OCI-LY1 (cell line): ENCODE results near the gene HOXD8.

ENCODE experiments used
- H2AFZ ChIP-seq: fragments of 200-600 bp; sonication (generic), shearing (Covaris generic); 2 replicates; pipeline ENCODE4 v1.6.0; 2014; ENCODE audit warnings: antibody characterized with exemption, mild to moderate bottlenecking, low read length
- H3F3A ChIP-seq: fragments of 200-600 bp; sonication (generic), shearing (Covaris generic); 2 replicates; pipeline ENCODE4 v1.6.0; 2014; ENCODE audit warnings: mild to moderate bottlenecking, antibody characterized with exemption, low read length, moderate library complexity; ENCODE audit not compliant: insufficient read depth
- H3K27ac ChIP-seq: fragments of 200-600 bp; sonication (generic); 2 replicates; pipeline ENCODE4 v1.5.1; 2014; ENCODE audit warnings: low read length, mixed run types, mild to moderate bottlenecking, low read depth; ENCODE audit not compliant: poor library complexity, severe bottlenecking
- H3K27me3 ChIP-seq: fragments of 200-600 bp; sonication (generic); 2 replicates; pipeline ENCODE4 v1.6.0; 2014; ENCODE audit warnings: antibody characterized with exemption, mild to moderate bottlenecking, low read length, moderate library complexity; ENCODE audit not compliant: insufficient read depth
- H3K36me3 ChIP-seq: fragments of 200-600 bp; sonication (generic); 2 replicates; pipeline ENCODE4 v1.6.1; 2014; ENCODE audit warnings: mild to moderate bottlenecking, antibody characterized with exemption, low read length, moderate library complexity, mixed read lengths; ENCODE audit not compliant: insufficient read depth
- H3K4me1 ChIP-seq: fragments of 200-600 bp; sonication (generic); 2 replicates; pipeline ENCODE4 v1.5.1; 2014; ENCODE audit warnings: mild to moderate bottlenecking, low read length, moderate library complexity; ENCODE audit not compliant: insufficient read depth, severe bottlenecking
- H3K4me2 ChIP-seq: fragments of 200-600 bp; sonication (generic), shearing (Covaris generic); 2 replicates; pipeline ENCODE4 v1.6.1; 2014; ENCODE audit warnings: low read length
- H3K4me3 ChIP-seq: fragments of 200-600 bp; sonication (generic); 2 replicates; pipeline ENCODE4 v1.5.1; 2014; ENCODE audit warnings: low read length, low read depth, mild to moderate bottlenecking, mixed read lengths; ENCODE audit not compliant: poor library complexity, severe bottlenecking
- H3K79me2 ChIP-seq: fragments of 200-600 bp; shearing (Covaris generic); 2 replicates; pipeline ENCODE4 v1.6.1; 2016; ENCODE audit warnings: mixed run types, low read length, mixed read lengths; ENCODE audit not compliant: insufficient read depth
- H3K9ac ChIP-seq: fragments of 200-600 bp; sonication (generic), shearing (Covaris generic); 2 replicates; pipeline ENCODE4 v1.6.1; 2014; ENCODE audit warnings: mild to moderate bottlenecking, low read length, mixed read lengths
- H3K9me2 ChIP-seq: fragments of 200-600 bp; sonication (generic), shearing (Covaris generic); 2 replicates; pipeline ENCODE4 v1.6.1; 2014; ENCODE audit warnings: low read depth, mild to moderate bottlenecking, low read length, mixed read lengths
- H3K9me3 ChIP-seq: fragments of 200-600 bp; shearing (Covaris generic); 2 replicates; pipeline ENCODE4 v1.6.1; 2014; ENCODE audit warnings: low read length, mixed read lengths
- H4K20me1 ChIP-seq: fragments of 200-600 bp; sonication (generic), shearing (Covaris generic); 2 replicates; pipeline ENCODE4 v1.6.0; 2016; ENCODE audit warnings: mild to moderate bottlenecking, low read length; ENCODE audit not compliant: insufficient read depth
- EZH2 ChIP-seq: fragments of 200-600 bp; sonication (generic), shearing (Covaris generic); IDR thresholded peaks from 2 replicates; pipeline ENCODE4 v1.8.0; 2017; ENCODE audit warnings: borderline replicate concordance, mixed run types, mild to moderate bottlenecking, antibody characterized with exemption, low read length, moderate library complexity, mixed read lengths
- TF ChIP-seq, protein P1 (sequence below): fragments of 200-600 bp; sonication (generic), shearing (Covaris generic); IDR thresholded peaks from 2 replicates; pipeline ENCODE4 v1.5.1; 2017; ENCODE audit warnings: mild to moderate bottlenecking, antibody characterized with exemption, low read length, moderate library complexity, mixed read lengths

Gene HOXD8

DNA sequence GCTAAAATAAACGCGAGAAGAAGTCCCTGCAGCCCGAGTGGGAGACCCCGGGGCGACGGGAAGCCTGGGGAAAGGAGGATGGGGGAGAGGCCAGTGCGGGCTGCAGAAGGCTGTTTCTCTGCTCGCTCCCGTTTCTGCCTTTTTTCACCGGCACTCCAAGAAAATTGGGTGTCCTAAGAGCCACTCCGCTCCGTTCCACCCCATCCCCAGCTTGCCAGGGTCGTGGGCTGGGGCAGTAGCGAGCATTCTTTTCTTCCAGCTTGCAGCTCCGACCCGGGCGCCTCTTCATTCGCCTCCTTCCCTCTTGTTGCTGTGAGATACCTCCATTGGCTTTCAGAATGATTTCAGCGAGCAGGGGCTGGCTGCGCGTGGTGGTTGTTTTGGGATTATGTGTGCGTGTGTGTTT, 28.7 kb downstream of the HOXD8 start:
- H3K36me3 ChIP-seq: no peaks in the 10 kb centered on the region

GRCh38 chr2:176158855-176159662, 29.6 kb downstream of the HOXD8 start:
- Histone ChIP-seq H3K27ac (no peak overlapping the region), H2AFZ (no peak overlapping the region), H3K27me3 (peaks cover 4% of the 10 kb centered on the region; the same call in 1 of the 2 replicates), H3K79me2 (no peaks in the 10 kb centered on the region), H4K20me1 (no peaks in the 10 kb centered on the region), H3K4me1 (no peaks in the 10 kb centered on the region), H3K4me3 (no peak overlapping the region), H3K36me3 (no peaks in the 10 kb centered on the region), H3F3A (no peaks in the 10 kb centered on the region), H3K9me3 (no peaks in the 10 kb centered on the region), H3K9ac (no peak overlapping the region), H3K4me2 (no peak overlapping the region), H3K9me2 (no peaks in the 10 kb centered on the region)
- TF ChIP-seq, protein P1, sequence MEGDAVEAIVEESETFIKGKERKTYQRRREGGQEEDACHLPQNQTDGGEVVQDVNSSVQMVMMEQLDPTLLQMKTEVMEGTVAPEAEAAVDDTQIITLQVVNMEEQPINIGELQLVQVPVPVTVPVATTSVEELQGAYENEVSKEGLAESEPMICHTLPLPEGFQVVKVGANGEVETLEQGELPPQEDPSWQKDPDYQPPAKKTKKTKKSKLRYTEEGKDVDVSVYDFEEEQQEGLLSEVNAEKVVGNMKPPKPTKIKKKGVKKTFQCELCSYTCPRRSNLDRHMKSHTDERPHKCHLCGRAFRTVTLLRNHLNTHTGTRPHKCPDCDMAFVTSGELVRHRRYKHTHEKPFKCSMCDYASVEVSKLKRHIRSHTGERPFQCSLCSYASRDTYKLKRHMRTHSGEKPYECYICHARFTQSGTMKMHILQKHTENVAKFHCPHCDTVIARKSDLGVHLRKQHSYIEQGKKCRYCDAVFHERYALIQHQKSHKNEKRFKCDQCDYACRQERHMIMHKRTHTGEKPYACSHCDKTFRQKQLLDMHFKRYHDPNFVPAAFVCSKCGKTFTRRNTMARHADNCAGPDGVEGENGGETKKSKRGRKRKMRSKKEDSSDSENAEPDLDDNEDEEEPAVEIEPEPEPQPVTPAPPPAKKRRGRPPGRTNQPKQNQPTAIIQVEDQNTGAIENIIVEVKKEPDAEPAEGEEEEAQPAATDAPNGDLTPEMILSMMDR: no peak
- TF ChIP-seq EZH2: no peak

More for the DNA sequence above, 28.7 kb downstream of the HOXD8 start:
- TF ChIP-seq EZH2: no peak
- TF ChIP-seq, protein P1: no peak
- H3K27ac ChIP-seq: no peak overlapping the region
- no peaks in the 10 kb centered on the region for H3K27me3 ChIP-seq
- H3K4me1 ChIP-seq: no peaks in the 10 kb centered on the region
- no peaks in the 10 kb centered on the region for H3F3A ChIP-seq
- no peak overlapping the region for H3K4me3 ChIP-seq
- no peaks in the 10 kb centered on the region for H4K20me1 ChIP-seq
- no peak overlapping the region for H3K4me2 ChIP-seq
- H3K9me2 ChIP-seq: no peaks in the 10 kb centered on the region
- H2AFZ ChIP-seq: no peak overlapping the region
- no peaks in the 10 kb centered on the region for H3K79me2 ChIP-seq
- no peak overlapping the region for H3K9ac ChIP-seq
- H3K9me3 ChIP-seq: no peaks in the 10 kb centered on the region

GRCh38 chr2:176159663-176160250, 30.3 kb downstream of the HOXD8 start:
- H3K9me3 ChIP-seq: no peaks in the 10 kb centered on the region
- no peaks in the 10 kb centered on the region for H3K36me3 ChIP-seq
- no peak overlapping the region for H2AFZ ChIP-seq
- H3K4me3 ChIP-seq: no peak overlapping the region
- H3K27ac ChIP-seq: no peak overlapping the region
- H3K9ac ChIP-seq: no peak overlapping the region
- no peaks in the 10 kb centered on the region for H4K20me1 ChIP-seq
- H3K9me2 ChIP-seq: no peaks in the 10 kb centered on the region
- no peak for TF ChIP-seq EZH2
- TF ChIP-seq, protein P1: no peak
- no peaks in the 10 kb centered on the region for H3K79me2 ChIP-seq
- H3K4me2 ChIP-seq: no peak overlapping the region
- H3F3A ChIP-seq: no peaks in the 10 kb centered on the region
- H3K4me1 ChIP-seq: no peaks in the 10 kb centered on the region
- H3K27me3 ChIP-seq: peaks cover 5% of the 10 kb centered on the region; the same call in 1 of the 2 replicates
